Stimulated activated CD8-positive, alpha-beta memory T cell treated with anti-CD3 and anti-CD28 coated beads, Interleukin-12 subunit alpha, Interleukin-12 subunit beta, amount 100 ng/mL, for 1 hour (primary cell): Measurements from ENCODE around the gene RIMS4.

Experiments used
- DNase-seq: peaks from one replicate; pipeline ENCODE4 v3.0.0-alpha.2; 2020; ENCODE audit warnings: low read depth

RIMS4 gene

DNA sequence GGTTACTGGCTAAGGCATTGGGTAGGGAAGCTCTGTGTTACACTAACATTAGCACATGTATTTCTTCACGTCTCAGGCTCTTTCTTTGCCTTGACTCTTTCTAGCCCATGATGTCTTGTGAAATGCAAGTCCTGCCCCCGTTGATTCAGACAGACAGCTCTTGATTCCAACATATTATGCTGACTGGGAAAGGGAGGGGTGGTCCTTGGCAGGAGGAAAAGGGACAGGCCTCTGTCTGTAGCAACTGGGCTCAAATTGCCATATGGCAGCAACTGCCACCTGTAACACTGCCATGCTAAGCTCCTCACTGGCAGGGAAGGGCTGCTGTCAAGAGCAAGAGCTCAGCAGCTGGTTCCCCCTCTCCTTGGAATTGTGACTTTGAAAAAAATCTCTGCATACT lies 70.4 kb downstream of the RIMS4 start:
- DNase-seq = no peak

DNA sequence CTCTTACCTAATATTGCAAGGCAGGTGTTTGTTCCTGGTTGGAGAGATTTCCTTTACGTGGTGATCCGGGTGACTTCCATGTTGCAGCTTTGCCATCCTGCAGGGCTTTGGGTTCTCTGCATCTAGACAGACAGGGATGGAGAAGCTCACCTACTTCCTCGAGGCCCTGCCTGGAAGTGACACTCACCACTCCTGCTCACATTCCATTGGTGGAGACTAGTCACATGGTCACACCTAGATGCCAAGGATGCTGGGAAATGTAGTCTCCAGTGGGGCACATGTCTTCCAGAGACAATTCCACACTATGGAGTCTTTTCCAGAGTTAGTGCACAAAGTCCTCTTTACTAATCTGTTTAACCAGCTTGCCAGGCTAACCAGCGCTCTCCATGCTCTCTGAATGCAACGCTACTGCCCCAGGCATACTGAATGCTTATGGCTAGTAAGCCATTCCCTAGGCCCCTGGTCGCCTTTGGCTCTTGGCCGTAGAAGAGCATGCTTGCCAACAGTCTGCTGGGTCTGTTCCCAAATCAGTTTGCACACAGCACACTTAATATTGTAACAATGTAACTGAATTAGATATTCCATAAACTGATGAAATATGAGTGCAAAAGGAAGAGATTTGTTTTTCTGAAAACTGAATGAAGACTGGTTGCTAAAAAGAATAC lies 71.4 kb downstream of the RIMS4 start:
- DNase-seq = no peak

DNA sequence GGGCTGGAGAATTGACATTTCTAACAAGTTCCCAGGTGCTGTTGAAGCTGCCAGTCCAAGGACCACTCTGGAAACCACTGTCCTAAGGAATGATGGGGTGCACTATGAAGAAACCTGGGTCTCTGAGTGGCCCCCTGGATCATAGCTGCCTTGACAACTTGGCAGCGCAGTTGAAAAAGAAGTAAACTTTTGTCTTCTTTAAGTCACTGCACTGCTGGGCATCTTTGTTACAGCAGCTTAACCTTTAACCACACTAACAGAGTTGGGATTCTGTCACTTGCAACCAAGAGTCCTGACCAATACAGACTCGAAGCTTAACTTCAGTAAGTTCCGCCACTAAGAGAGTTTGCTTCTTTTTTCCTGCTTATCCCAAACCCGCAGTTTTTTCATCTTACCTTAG lies 73.2 kb downstream of the RIMS4 start:
- DNase-seq = no peak

DNA sequence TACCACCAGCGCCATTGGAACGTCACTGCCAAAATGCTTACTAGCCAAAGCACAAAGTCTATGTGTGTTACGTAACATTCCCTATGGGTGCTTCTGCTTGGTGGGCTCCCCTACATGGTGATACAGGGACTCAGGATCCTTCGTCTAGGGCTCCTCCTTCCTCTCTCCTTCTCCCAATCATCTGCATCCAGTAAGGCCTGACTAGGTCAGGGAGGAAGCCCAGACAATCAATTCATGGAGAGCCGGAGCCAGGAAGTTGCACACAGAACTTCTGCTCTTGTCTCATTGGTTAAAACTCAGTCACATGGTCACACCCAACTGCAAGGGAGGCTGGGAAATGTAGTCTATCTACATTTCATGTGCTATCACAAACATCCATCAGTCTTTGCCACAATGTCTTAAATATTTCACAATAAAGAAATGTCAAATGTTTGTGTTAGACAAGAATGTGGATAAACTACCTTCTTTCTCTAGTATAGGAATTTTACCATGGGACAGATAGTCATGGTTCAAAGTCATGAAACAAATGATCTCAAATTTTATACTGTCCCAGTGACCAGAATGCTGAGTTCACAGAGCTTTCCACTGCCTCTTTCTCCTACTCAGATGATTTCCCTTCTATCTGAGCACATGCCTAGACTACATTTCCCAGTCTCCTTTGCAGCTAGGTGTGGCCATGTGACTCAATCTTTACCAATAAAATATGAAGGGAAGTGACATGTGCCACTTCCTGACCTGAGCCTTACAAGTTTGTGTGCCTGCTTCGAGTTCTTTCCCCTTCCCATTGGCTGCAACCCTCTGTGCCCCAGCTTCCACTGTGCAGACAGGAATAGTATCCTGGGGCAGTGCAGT lies 74.0 kb downstream of the RIMS4 start:
- no peak for DNase-seq

DNA sequence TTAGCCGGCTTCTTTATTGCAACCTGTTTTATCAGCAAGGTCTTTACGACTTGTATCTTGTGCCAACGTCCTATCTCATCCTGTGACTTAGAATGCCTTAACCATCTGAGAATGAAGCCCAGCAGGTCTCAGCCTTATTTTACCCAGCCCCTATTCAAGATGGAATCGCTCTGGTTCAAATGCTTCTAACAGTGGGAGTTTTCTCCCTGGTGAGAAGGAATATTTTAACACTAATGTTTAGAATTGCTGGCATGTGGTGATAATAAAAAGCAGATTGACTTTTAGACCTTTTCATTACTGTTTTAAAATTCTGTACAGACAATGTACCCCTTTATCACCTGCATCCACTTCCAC lies 74.6 kb downstream of the RIMS4 start:
- no peak for DNase-seq

GRCh38 chr20:44734938-44735337 lies 75.4 kb downstream of the RIMS4 start:
- no peak for DNase-seq

- DNase-seq = peak; percentile 34
Measured at GRCh38 chr20:44733341-44734069, 76.8 kb downstream of the RIMS4 start.

GRCh38 chr20:44732327-44732726 lies 78.0 kb downstream of the RIMS4 start:
- no peak for DNase-seq

- no peak for DNase-seq
Measured at GRCh38 chr20:44731657-44732056, 78.7 kb downstream of the RIMS4 start.

DNA sequence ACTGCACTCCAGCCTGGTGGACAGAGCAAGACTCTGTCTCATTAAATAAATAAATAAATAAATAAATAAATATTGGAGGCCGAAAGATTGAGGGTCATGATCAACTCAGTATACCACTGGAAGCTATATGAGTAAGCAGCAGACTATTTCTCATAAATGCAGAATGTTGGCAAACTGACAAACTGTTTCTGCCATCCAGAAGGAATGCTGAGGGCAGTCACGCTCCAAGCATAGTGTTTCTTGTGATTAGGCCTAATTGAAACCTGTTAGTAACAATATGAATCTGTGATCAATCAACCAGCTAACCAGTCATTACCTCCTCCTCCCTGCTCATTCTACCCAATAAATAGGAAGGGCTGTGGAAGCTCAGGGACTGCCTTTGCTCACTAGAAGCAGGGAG lies 79.9 kb downstream of the RIMS4 start:
- DNase-seq = no peak

- DNase-seq = no peak
Measured at GRCh38 chr20:44728801-44729443, 81.4 kb downstream of the RIMS4 start.

DNA sequence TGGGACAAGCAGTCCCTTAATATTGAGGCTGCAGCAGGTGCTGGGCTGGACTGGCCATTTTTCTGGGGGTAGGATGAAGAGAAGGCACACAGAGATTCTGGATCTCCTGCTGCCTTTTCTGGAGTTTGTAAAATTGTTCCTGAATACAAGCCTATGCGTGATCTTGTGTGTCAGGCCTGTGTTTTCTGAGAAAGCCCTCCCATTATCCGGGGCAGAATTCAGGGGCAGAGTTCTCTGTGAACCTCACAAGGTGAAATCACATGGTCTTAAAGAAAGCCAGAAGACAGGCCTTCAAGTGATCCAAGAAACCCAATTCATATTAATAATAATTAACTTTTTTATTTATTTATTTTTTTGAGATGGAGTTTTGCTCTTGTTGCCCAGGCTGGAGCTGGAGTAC lies 82.7 kb downstream of the RIMS4 start:
- DNase-seq = no peak

- no peak for DNase-seq
Measured at GRCh38 chr20:44727039-44727438, 83.3 kb downstream of the RIMS4 start.

DNA sequence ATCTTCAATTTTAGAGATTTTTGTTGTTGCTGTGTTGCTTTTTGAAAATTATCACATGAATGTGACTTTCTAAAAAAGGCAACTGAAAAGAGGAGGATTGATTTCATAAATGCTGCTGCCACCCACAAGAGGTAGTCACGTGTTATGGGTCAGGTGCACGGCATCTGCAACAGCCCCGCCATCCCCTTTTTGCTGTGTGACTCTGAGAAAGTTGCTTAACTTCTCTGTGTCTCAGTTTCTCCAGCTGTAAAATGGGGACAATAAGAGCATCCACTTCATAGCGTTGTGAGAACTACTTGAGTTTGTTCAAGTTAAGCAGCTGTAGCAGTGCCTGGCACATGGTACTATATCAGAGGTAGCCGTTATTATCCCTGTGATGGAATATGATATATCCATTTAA lies 84.5 kb downstream of the RIMS4 start:
- no peak for DNase-seq

GRCh38 chr20:44724423-44725091 lies 85.8 kb downstream of the RIMS4 start:
- DNase-seq = no peak

DNA sequence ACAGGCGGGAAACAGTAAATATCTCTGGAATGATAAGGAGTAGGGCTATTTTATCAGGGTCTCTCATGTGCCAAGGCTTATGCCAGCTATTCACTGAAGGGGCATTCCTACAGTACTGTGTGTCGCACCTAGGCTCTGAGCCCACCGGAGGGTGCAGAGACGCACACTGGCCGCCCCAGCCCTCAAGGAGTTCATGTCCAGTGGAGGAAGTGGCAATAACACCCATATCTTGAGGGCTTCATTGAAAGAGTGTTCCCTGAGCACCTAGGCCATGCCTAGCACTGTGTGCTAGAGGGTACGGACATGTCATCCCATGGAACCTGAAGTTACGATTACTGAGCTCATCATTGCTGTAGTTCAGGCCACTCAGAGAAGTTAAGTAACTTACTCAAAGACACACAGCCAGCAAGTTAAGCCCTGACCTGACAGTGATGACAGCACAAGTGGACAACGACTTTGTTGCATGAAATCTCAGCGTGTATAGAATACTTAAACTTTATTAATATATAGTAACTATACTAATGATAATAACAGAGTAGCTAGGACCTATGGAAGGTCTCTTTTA lies 86.5 kb downstream of the RIMS4 start:
- no peak for DNase-seq

- DNase-seq = no peak
Measured at GRCh38 chr20:44723391-44723790, 87.0 kb downstream of the RIMS4 start.

DNA sequence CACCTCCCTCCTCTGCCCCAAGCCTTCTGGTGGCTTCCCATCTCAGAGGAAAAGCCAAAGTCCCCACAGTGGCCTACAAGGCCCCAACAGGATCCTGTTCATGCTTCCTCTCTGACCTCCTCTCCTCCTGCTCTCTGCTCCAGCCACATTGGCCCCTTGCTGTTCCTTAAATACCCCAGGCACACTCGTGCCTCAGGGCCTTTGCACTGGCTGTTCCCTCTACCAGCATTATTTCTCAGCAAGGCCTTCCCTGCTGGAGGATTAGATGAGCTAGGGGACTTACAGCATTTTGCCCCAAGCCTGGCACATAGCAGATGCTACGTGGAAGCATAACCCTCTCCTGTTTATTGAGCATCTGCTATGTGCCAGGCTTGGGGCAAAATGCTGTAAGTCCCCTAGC lies 87.4 kb downstream of the RIMS4 start:
- DNase-seq = no peak

DNA sequence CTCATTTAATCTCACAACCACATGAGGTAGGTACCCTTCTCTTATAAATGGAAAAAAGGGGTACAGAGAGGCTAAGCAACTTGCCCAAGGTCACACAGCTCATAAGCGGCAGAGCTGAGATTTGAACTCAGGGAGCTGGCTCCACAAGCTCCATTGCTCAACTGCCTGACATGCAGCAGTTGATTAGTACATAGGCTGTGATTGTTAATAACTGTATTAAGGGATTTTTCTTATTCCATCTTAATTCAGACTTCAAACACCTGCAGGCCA lies 88.6 kb downstream of the RIMS4 start:
- DNase-seq = no peak

GRCh38 chr20:44720997-44721784 lies 89.2 kb downstream of the RIMS4 start:
- no peak for DNase-seq

- no peak for DNase-seq
Measured at GRCh38 chr20:44720621-44720996, 89.7 kb downstream of the RIMS4 start.
